ENCODE data around the gene STK38.

- no peak for TF ChIP-seq CTCF (IDR thresholded peaks at IDR 0.05; ENCODE audit: low read depth, low read length, poor library complexity, severe bottlenecking)
- no peak for TF ChIP-seq EZH2phosphoT487 (IDR thresholded peaks at IDR 0.05; ENCODE audit: borderline replicate concordance, low read length)
These were observed 16.1 kb upstream of the STK38 start for GRCh38 chr6:36563237-36563927.
